ENCODE measurements around the gene MXRA7.
"Not testable (repeated sequence)": the region's sequence is repeated elsewhere in the genome, so short reads cannot be mapped to it uniquely, and the experiment has no call there.

MXRA7 gene

GRCh38 chr17:76641501-76641900, 69.3 kb downstream of the MXRA7 start:
- DNase-seq = no peak

DNA sequence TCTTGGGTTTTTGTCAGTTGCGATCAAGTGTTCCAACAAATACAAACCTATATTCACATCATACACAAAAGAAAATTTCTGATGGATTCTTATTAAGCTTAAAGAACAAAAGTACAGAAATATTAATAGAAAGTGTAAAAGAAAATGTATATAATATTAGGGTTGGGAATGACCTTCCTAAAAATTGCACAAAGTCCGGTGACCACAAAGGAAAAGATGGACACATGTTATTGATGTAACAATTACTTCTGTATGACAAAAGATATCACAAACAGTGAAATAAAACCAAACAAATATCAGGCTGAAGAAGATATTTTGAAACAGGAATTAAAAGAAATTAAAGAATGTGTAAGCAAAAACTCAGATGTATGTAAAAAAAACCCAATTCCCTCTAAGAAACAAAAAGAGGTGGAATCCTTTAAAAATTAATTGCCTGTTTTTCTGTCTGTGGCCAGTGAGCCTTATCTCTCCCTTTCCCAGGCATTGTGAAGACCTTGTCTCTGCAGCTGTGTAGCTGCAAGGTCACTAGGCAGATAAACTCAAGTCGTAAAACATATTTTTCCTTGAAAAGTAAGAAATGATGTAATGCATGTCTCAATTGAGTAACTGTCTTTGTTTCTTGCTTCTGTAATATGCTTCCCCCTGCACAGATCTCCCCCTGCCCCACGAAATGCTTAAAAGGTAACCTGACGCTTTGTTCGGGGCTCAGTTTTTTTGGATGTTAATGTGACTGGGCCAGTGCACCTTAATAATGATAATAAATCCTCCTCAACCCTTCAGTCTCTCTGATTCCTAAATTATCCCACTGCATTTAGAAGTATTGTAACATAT, 70.0 kb downstream of the MXRA7 start:
- DNase-seq = no peak

- no peak for DNase-seq
Observed at GRCh38 chr17:76638263-76638662, 72.5 kb downstream of the MXRA7 start.

DNA sequence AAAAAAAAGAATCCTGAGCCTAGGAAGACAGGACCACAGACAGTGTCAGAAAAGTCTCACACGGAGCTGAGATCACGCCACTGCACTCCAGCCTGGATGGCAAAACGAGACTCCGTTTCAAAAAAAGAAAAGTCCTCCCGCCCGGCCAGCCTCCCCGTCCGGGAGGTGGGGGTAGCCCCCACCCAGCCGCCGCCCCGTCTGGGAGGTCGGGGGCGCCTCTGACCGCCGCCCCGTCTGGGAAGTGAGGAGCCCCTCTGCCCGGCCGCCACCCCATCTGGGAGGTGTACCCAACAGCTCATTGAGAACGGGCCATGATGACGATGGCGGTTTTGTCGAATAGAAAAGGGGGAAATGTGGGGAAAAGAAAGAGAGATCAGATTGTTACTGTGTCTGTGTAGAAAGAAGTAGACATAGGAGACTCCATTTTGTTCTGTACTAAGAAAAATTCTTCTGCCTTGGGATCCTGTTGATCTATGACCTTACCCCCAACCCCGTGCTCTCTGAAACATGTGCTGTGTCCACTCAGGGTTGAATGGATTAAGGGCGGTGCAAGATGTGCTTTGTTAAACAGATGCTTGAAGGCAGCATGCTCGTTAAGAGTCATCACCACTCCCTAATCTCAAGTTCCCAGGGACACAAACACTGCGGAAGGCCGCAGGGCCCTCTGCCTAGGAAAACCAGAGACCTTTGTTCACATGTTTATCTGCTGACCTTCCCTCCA, 74.1 kb downstream of the MXRA7 start:
- DNase-seq = not testable (repeated sequence)

- DNase-seq = no peak
Observed at GRCh38 chr17:76635659-76636360, 75.0 kb downstream of the MXRA7 start.

DNA sequence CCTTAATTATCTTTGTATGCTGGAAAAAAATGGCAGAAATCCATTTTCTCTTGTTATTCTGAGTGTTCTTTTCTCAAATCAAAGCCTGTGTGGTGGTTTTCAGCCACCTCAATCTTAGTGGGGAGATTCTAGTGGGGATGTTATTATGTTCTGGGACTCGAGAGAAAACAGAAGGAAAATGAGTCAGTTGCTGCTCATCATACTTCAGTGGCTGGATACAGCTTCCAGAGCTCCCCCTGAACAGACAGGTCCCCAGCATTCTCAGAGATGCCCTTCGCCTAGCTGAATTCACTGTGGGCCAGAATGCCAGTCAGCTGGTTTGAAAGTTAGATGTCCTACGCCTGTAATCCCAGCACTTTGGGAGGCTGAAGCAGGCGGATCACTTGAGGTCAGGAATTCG, 75.7 kb downstream of the MXRA7 start:
- DNase-seq = no peak

GRCh38 chr17:76633628-76634328, 77.0 kb downstream of the MXRA7 start:
- DNase-seq = no peak

DNA sequence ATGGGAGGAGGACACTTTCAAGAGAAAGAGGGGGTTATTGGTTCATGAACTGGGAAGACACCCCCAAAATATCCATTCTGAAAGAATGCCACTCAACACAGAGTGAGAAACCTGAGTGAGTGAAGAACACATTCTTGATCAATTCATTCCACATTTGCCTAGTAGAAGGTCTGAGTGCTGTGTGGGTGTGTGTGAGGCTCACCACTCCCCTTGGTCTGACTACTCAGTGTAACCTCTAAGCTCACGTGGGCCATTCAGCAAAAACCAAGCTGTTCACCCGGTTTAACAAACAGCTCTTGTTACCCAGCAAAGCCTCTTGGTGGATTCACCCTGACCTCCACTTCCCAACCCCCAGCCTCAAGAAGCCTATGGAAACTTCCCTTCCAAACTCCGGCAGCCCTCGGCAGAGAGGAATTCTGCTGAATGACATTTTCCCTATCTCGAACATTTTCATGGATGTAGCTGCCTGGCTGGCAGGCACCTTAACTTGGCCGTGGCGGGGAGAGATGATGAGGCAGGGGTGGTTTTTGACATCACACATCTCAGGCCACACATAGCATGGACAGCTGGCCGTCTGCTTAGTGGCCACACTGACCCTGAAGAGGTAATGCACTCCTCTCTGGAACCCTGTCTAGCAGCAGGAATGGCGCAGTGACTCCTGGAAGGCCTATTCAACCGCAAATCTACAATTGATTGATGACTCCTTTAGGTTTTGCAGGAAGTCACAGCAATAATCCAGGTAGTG, 78.8 kb downstream of the MXRA7 start:
- DNase-seq = no peak

DNA sequence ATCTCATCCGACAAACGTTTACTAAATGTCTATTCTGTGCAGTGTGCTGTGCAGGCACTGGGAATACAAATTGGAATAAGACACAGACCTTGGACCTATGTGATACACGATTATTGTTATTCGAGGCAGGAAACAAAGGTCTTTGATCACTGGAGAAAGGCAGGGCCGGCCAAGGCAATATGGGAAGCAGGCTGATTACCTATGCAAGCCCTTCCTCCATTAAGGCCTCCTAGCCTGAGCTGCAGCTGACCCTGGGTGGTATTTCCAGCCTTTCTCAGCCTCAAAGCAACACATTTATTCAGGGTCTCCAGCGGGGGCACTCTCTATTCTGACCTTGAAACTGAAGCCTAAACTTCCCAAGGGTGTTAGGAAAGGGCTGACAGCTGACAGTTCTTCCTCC, 80.6 kb downstream of the MXRA7 start:
- no peak for DNase-seq

Data from CD4-positive, alpha-beta T cell treated with Interleukin-10 for 1 hour (primary cell).